Aorta (tissue), 5 donors: Measurements from ENCODE around the gene KIAA0753. TPM values are rescaled to one million over a fixed set of nuclear protein-coding genes. Genes with fewer than 3 reads are reported as not detected.
A peak's percentile ranks its signal among the peaks of the same experiment; 100 is the strongest.

Source experiments
- ATAC-seq: fragments of 200-7000 bp; cut with Tn5 transposase; one replicate; pipeline ENCODE4 v1.9.1; 2022; ENCODE audit warnings: moderate library complexity; ENCODE audit not compliant: low FRiP score
- DNase-seq, 2 donors: peaks; one replicate each; pipeline ENCODE4 v3.0.0-alpha.2; 2020
- H3K27ac ChIP-seq, 2 donors: one replicate each; pipeline ENCODE4 v1.5.1; 2013; ENCODE audit warnings: low read length in 2 of 2, mild to moderate bottlenecking in 2 of 2, moderate library complexity in 2 of 2, control low read depth in 1 of 2, inconsistent platforms in 1 of 2, low read depth in 1 of 2
- H3K27me3 ChIP-seq, 2 donors: one replicate each; pipeline ENCODE4 v1.6.1; 2013; ENCODE audit warnings: control low read depth in 1 of 2, low read length in 1 of 2, mild to moderate bottlenecking in 1 of 2, moderate library complexity in 1 of 2; ENCODE audit not compliant: insufficient read depth in 2 of 2, control insufficient read depth in 1 of 2
- H3K36me3 ChIP-seq, 2 donors: one replicate each; pipeline ENCODE4 v1.6.1; 2013; ENCODE audit warnings: control low read depth in 1 of 2, low read length in 1 of 2, mild to moderate bottlenecking in 1 of 2; ENCODE audit not compliant: insufficient read depth in 2 of 2, control insufficient read depth in 1 of 2
- H3K4me1 ChIP-seq, 2 donors: one replicate each; pipeline ENCODE4 v1.6.1; 2013; ENCODE audit warnings: low read length in 2 of 2, control low read depth in 1 of 2, mild to moderate bottlenecking in 1 of 2, moderate library complexity in 1 of 2; ENCODE audit not compliant: insufficient read depth in 2 of 2, control insufficient read depth in 1 of 2
- H3K4me3 ChIP-seq, 2 donors: one replicate each; pipeline ENCODE4 v1.5.1; 2013; ENCODE audit warnings: low read length in 2 of 2, control low read depth in 1 of 2, mild to moderate bottlenecking in 1 of 2
- H3K9me3 ChIP-seq: one replicate; pipeline ENCODE4 v1.6.1; 2013; ENCODE audit warnings: mild to moderate bottlenecking, low read length; ENCODE audit not compliant: control insufficient read depth
- WGBS, 2 donors: extraction: QIAGEN DNeasy Blood & Tissue Kit; methylation state at CpG; one replicate each; pipeline ENCODE4 v1.1.7; 2013; 5-methylcytosine and 5-hydroxymethylcytosine counted together
- intact Hi-C, 2 donors: fragments of 100-400 bp; cut with DNase I; formaldehyde crosslinking; loops; one replicate each; pipeline versions ENCODE4 v1.14.2 to v1.15.0; 2022
- polyA plus RNA-seq, 2 donors: library from polyadenylated mRNA; stranded (reverse); fragments of 200-250 nt; gene quantifications; one replicate each; pipeline ENCODE4 v1.2.3, GENCODE V29; 2013
- total RNA-seq, 2 donors: library from RNA; stranded (reverse); fragmentation: NEBNext Ultra II Directional; extraction: Animal tissue kit (Norgen Biotek cat#: 25700); gene quantifications; one replicate each; pipeline ENCODE4 v1.2.1, GENCODE V29; 2021
- donor health status: healthy with polysubstance abuse.
- donor health status: Bipolar disorder and iron deficiency.
- donor health status: DM: no; HTN: no; CAD: no.
- donor health status: DM: no; HTN: no; CAD: no.
- donor health status: DM: yes; HTN: yes; CAD: no.

The KIAA0753 gene
- total and polyA plus RNA-seq, 4 donors = 2.5 to 20.2 (median 10.3) TPM

GRCh38 chr17:6639586-6640535 is 650 bp downstream of the KIAA0753 start:
- no peaks in the 10 kb centered on the region for H3K27me3 ChIP-seq
- no peaks in the 10 kb centered on the region for H3K4me1 ChIP-seq
- 1 to 2% methylated on average over 65 to 67 of the region's 67 CpGs for WGBS, 2 donors
- intact Hi-C loops = loop anchor here in 1 of 2 donors (10.0 kb wide), 1 partner anchor 165 kb away; no protein-coding TSS in a partner anchor
- no peaks in the 10 kb centered on the region for H3K9me3 ChIP-seq
- peak; percentile 65 for ATAC-seq
- H3K4me3 ChIP-seq = peak overlapping the region; percentile 60 to 63
- DNase-seq = peak; percentile 63 to 78
- no peaks in the 10 kb centered on the region for H3K36me3 ChIP-seq
- no peak overlapping the region for H3K27ac ChIP-seq

DNA sequence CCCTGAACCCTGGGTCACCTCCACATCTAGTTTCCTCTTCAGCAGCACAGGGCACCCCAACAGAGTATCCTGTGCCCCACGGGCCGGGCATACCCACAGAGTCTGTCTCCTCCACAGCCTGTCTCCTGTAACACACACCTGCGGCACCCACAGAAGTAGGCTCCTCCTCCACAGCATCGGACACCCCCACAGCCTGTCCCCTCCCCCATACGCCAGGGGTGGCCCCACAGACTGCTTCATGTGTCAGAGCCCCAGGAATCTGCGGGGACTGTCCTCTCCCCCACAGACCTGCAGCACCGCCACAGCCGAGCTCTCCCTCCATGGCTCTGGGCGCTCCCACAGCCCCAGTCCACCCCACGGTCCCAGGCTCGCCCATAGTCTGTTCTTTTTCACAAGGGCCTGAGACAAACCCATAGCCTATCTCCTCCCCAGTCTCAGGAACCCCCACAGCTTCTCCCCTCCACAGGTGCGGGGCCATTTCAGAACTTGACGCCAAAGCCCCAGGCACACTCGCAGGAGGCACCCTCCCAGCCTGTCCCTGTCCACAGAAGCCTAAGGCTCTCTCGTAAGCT is 1.4 kb downstream of the KIAA0753 start:
- Histone ChIP-seq H3K4me3 (peak overlapping the region in 1 of 2 donors; percentile 63), H3K27ac (no peak overlapping the region), H3K4me1 (no peaks in the 10 kb centered on the region), H3K36me3 (no peaks in the 10 kb centered on the region), H3K27me3 (no peaks in the 10 kb centered on the region), H3K9me3 (no peaks in the 10 kb centered on the region)
- no peak for ATAC-seq
- 46 to 52% methylated on average over 14 to 15 of the region's 15 CpGs for WGBS, 2 donors
- DNase-seq = no peak
- intact Hi-C loops = loop anchor here in 1 of 2 donors (10.0 kb wide), 1 partner anchor 164 kb away; no protein-coding TSS in a partner anchor

DNA sequence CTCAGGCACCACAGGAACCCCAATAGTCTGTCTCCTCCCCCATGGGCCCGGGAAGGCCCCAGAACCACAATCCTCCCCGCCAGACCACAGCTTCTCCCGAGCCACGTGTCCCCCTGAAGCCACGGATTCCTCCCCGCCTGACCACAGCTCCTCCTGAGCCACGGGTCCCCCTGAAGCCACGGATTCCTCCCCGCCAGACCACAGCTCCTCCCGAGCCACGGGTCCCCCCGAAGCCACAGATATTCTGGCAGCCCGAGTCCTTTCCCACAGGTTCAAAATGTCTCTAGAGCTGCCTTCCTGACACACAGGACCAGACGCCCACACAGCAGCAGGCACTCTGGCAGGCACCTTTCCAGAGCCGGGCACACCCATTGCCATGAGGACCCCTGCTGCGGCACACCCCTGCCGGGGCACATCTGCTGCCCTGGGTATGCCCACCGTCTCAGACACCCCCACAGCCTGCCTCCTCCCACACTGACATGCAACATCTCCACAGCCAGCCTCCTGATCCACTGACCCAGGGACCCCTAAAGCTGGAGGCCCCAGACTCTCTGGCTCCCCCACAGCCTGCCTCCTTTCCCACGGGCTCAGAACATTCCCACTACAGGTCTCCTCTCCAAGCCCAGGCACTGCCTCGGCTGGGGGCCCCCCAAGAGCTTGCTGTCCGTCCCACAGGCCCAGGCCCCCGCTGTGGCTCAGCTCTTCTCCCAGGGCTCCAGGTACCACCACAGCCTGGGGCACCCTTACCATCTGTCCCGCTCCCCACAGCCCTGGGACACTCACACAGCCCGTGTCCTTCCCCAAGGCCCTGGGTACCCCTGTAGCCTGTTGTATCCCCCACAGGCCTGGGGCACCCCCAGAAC is 2.2 kb downstream of the KIAA0753 start:
- intact Hi-C loops = loop anchor here in 1 of 2 donors (10.0 kb wide), 1 partner anchor 163 kb away; no protein-coding TSS in a partner anchor
- Histone ChIP-seq H3K4me3 (no peak overlapping the region), H3K4me1 (no peaks in the 10 kb centered on the region), H3K9me3 (no peaks in the 10 kb centered on the region), H3K27me3 (no peaks in the 10 kb centered on the region), H3K36me3 (no peaks in the 10 kb centered on the region), H3K27ac (no peak overlapping the region)
- peak in 1 of 2 donors; percentile 43 for DNase-seq
- no peak for ATAC-seq
- WGBS, 2 donors = 82 to 85% methylated on average over 24 of the region's 24 CpGs

- Histone ChIP-seq H3K4me3 (no peak overlapping the region), H3K9me3 (no peaks in the 10 kb centered on the region), H3K4me1 (no peaks in the 10 kb centered on the region), H3K27ac (no peak overlapping the region), H3K27me3 (no peaks in the 10 kb centered on the region), H3K36me3 (no peaks in the 10 kb centered on the region)
- ATAC-seq = no peak
- no peak for DNase-seq
- intact Hi-C loops = loop anchor here in 1 of 2 donors (10.0 kb wide), 1 partner anchor 163 kb away; no protein-coding TSS in a partner anchor
- WGBS, 2 donors = 95 to 99% methylated on average over 6 of the region's 6 CpGs
Observed at GRCh38 chr17:6637458-6637840, 3.1 kb downstream of the KIAA0753 start.

GRCh38 chr17:6636616-6637457 is 3.7 kb downstream of the KIAA0753 start:
- Histone ChIP-seq H3K9me3 (no peaks in the 10 kb centered on the region), H3K36me3 (no peaks in the 10 kb centered on the region), H3K4me3 (no peak overlapping the region), H3K27me3 (no peaks in the 10 kb centered on the region), H3K4me1 (no peaks in the 10 kb centered on the region), H3K27ac (no peak overlapping the region)
- no peak for DNase-seq
- no peak for ATAC-seq
- WGBS, 2 donors = 93 to 95% methylated on average over 17 of the region's 17 CpGs
- intact Hi-C loops = loop anchor here in 1 of 2 donors (10.0 kb wide), 1 partner anchor 162 kb away; no protein-coding TSS in a partner anchor

DNA sequence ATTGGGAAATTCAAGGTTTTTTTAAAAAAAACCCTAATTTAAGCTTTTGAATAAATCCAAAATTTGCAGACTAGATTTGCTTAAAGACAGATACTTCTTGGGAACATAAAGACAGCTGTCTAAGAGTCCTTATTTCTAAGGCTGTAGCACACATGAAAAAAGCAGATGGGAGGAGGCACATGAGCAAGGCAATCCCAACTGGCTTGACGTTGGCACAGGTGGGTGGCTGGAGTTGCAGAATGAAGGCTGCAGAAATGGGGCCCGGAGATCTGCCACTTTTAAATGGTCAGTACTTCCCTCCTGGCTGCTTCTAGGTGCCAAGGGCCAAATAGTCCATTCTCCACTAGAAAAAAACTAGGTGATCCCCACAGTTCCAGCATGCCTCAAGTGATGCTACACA is 4.4 kb downstream of the KIAA0753 start:
- H3K4me3 ChIP-seq = no peak overlapping the region
- H3K27ac ChIP-seq = no peak overlapping the region
- intact Hi-C loops = loop anchor here in 1 of 2 donors (10.0 kb wide), 1 partner anchor 161 kb away; no protein-coding TSS in a partner anchor
- ATAC-seq (no peak), DNase-seq (no peak)
- H3K4me1 ChIP-seq = no peaks in the 10 kb centered on the region
- no peaks in the 10 kb centered on the region for H3K36me3 ChIP-seq
- no peaks in the 10 kb centered on the region for H3K27me3 ChIP-seq
- 75 to 80% methylated on average over 2 of the region's 2 CpGs for WGBS, 2 donors
- no peaks in the 10 kb centered on the region for H3K9me3 ChIP-seq

DNA sequence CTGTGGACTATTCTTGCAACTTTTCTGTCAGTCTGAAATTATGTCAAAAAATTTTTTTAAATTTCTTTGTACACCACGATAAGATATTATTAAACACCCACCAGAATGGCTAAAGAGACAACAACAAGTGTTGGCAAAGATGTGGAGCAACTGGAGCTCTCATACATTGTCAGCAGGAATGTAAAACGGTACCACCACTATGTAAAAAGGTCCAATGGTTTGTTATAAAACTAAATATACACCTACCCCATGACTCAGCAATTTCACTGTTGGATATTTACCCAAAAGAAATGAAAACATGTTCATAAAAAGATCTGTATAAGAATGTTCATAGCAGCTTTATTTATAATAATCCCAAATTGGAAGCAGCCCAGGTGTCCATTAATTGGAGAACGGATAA is 7.2 kb downstream of the KIAA0753 start:
- Histone ChIP-seq H3K4me1 (no peaks in the 10 kb centered on the region), H3K4me3 (no peak overlapping the region), H3K27ac (no peak overlapping the region), H3K27me3 (no peaks in the 10 kb centered on the region), H3K9me3 (no peaks in the 10 kb centered on the region), H3K36me3 (no peaks in the 10 kb centered on the region)
- intact Hi-C loops = loop anchor here in 1 of 2 donors (10.0 kb wide), 1 partner anchor 158 kb away; no protein-coding TSS in a partner anchor
- DNase-seq = no peak
- WGBS, 2 donors = 98 to 99% methylated on average over 3 of the region's 3 CpGs
- ATAC-seq = no peak
